K562 (cell line): Measurements from ENCODE around the gene PTCH2. TPM values are rescaled to one million over a fixed set of nuclear protein-coding genes. Genes with fewer than 3 reads are reported as not detected.
A peak's percentile ranks its signal among the peaks of the same experiment; 100 is the strongest.

ENCODE experiments used
- ATF6 ChIP-seq: sonication (generic); formaldehyde crosslinking; IDR thresholded peaks from 2 replicates; pipeline ENCODE4 v1.4.0; 2020; ENCODE audit warnings: mild to moderate bottlenecking, missing genetic modification reagents
- CHD1 ChIP-seq: fragments of 200-600 bp; sonication (generic); IDR thresholded peaks from one replicate; pipeline ENCODE4 v1.6.1; 2012; ENCODE audit warnings: mild to moderate bottlenecking, moderate library complexity, low read length, inconsistent platforms
- HDAC1 ChIP-seq, 2 experiments: fragments of 450-650 bp; IDR thresholded peaks; 2 replicates each; pipeline ENCODE4 v1.6.1; 2016 to 2017; ENCODE audit warnings: inconsistent platforms in 1 of 2, mild to moderate bottlenecking in 1 of 2, moderate library complexity in 1 of 2
- JUND ChIP-seq, 2 experiments: IDR thresholded peaks; 2 replicates in 1 of 2; 3 replicates in 1 of 2; pipeline ENCODE4 v1.6.1; 2011; ENCODE audit warnings: borderline replicate concordance in 2 of 2, low read depth in 2 of 2, low read length in 2 of 2, improper control_type of control experiment in 1 of 2, missing biosample characterization in 1 of 2, missing genetic modification characterization in 1 of 2, missing genetic modification reagents in 1 of 2
- NR2C2 ChIP-seq, 2 experiments: fragments of 200-800 bp in 1 of 2; sonication (Bioruptor generic) in 1 of 2; sonication (generic) in 1 of 2; formaldehyde crosslinking in 1 of 2; IDR thresholded peaks; 2 replicates each; pipeline versions ENCODE4 v1.6.1 to v1.8.0; 2016 to 2022; ENCODE audit warnings: mild to moderate bottlenecking in 1 of 2, missing compliant biosample characterization in 1 of 2, missing genetic modification characterization in 1 of 2, missing genetic modification reagents in 1 of 2
- SAP30 ChIP-seq: fragments of 200-600 bp; sonication (generic); IDR thresholded peaks from 2 replicates; pipeline ENCODE4 v1.6.1; 2012; ENCODE audit warnings: borderline replicate concordance, low read depth, mild to moderate bottlenecking, moderate library complexity, low read length, control low read depth, inconsistent platforms; ENCODE audit not compliant: insufficient read depth, poor library complexity, severe bottlenecking
- SIX5 ChIP-seq, 2 experiments: IDR thresholded peaks; 2 replicates each; pipeline ENCODE4 v1.6.1; 2011; ENCODE audit warnings: low read length in 2 of 2, borderline replicate concordance in 1 of 2, low read depth in 1 of 2, mild to moderate bottlenecking in 1 of 2, moderate library complexity in 1 of 2; ENCODE audit not compliant: insufficient read depth in 1 of 2
- SMAD2 ChIP-seq: fragments of 150-350 bp; IDR thresholded peaks from 2 replicates; pipeline ENCODE4 v1.6.1; 2014; ENCODE audit warnings: low read depth, mild to moderate bottlenecking, low read length
- TCF15 ChIP-seq: fragments of 250-450 bp; sonication (Bioruptor Pico); IDR thresholded peaks from 2 replicates; pipeline ENCODE4 v1.8.0; 2022; ENCODE audit warnings: moderate library complexity, mild to moderate bottlenecking, inconsistent platforms
- ZBTB40 ChIP-seq, 2 experiments: fragments of 450-650 bp in 1 of 2; sonication (generic) in 1 of 2; formaldehyde crosslinking in 1 of 2; IDR thresholded peaks; 2 replicates each; pipeline versions ENCODE4 v1.7.1 to v1.9.0; 2016 to 2022; ENCODE audit warnings: inconsistent platforms in 1 of 2, mild to moderate bottlenecking in 1 of 2, missing genetic modification reagents in 1 of 2
- ZNF175 ChIP-seq: fragments of 200-800 bp; sonication (Bioruptor generic); IDR thresholded peaks from 2 replicates; pipeline ENCODE4 v1.6.1; 2016; ENCODE audit warnings: low read depth, mild to moderate bottlenecking, missing genetic modification characterization, missing compliant biosample characterization
- polyA plus RNA-seq, 8 experiments: library from polyadenylated mRNA; depleted of rRNA in 4 of 8; stranded (reverse) in 5 of 8; unstranded in 3 of 8; fragments of >200 nt; fragmentation: Nextera tagmentation in 2 of 8; fragmentation: Illumina TruSeq in 1 of 8; extraction: Ambion mirVana in 2 of 8; extraction: Trizol in 1 of 8; gene quantifications; 2 replicates each; pipeline versions ENCODE4 v1.2.1 to v1.2.3, GENCODE V29; 2011 to 2014; ENCODE audit warnings: inconsistent platforms in 1 of 8, missing spikeins in 1 of 8
- total RNA-seq, 7 experiments: library from RNA; depleted of rRNA in 6 of 7; stranded (reverse); fragments of >200 nt in 6 of 7; fragmentation: Illumina TruSeq in 2 of 7; extraction: Trizol in 2 of 7; gene quantifications; 2 replicates each; pipeline versions ENCODE4 v1.2.1 to v1.2.3, GENCODE V29; 2011 to 2021; ENCODE audit warnings: low replicate concordance in 1 of 7

The PTCH2 gene
- total and polyA plus RNA-seq, 9 of the 15 experiments (the other 6 are each of a cell fraction or from before 2014, with no cell fraction given): 0.15 to 27.3 (median 0.48) TPM; not detected in 1

- TF ChIP-seq ZBTB40 (IDR thresholded peaks at IDR 0.05): 0 out of 2 replicates have a peak, but pooled peaks have one; percentile 2
- TF ChIP-seq ZBTB40 (CRISPR knock-in tag; IDR thresholded peaks at IDR 0.05): no peak
- TF ChIP-seq SMAD2: no peak
- TF ChIP-seq HDAC1 (IDR thresholded peaks at IDR 0.05): peak in 1 of 2 experiments; percentile 29; a peak in 1 of 4 replicates
- TF ChIP-seq ZNF175: 0 out of 2 replicates have a peak, but pooled peaks have one; percentile 41
- TF ChIP-seq SIX5 (IDR thresholded peaks at IDR 0.05; ENCODE audit: borderline replicate concordance in 1 of 2, insufficient read depth in 1 of 2, low read depth in 1 of 2, low read length in 2 of 2): no peak
- TF ChIP-seq ATF6 (CRISPR knock-in tag): 0 out of 2 replicates have a peak, but pooled peaks have one; percentile 89
- TF ChIP-seq TCF15 (CRISPR knock-in tag): peak; percentile 43; the same call in 1 of the 2 replicates
- TF ChIP-seq NR2C2 (CRISPR knock-in tag; IDR thresholded peaks at IDR 0.05): peak; percentile 18; the same call in 1 of the 2 replicates
- no peak for TF ChIP-seq NR2C2 (tag; IDR thresholded peaks at IDR 0.05)
- peak; percentile 47 for TF ChIP-seq SAP30
- TF ChIP-seq CHD1: peak; percentile 97
- TF ChIP-seq JUND (IDR thresholded peaks at IDR 0.05; ENCODE audit: borderline replicate concordance, low read depth, low read length): no peak
- TF ChIP-seq JUND (tag; IDR thresholded peaks at IDR 0.05; ENCODE audit: borderline replicate concordance, low read depth, low read length): no peak
Measured at GRCh38 chr1:44775930-44776729, 66.9 kb downstream of the PTCH2 start (continued).
